Dedifferentiated amniotic fluid mesenchymal stem cell (primary cell): ENCODE measurements around the gene CBFA2T2.
"Not testable (repeated sequence)": the region's sequence is repeated elsewhere in the genome, so short reads cannot be mapped to it uniquely, and the experiment has no call there.

Experiments used
- DNase-seq: peaks from one replicate; pipeline ENCODE4 v3.0.0-alpha.2; 2016; ENCODE audit errors: extremely low spot score

CBFA2T2 gene

GRCh38 chr20:33490023-33490933, at the start of gene CBFA2T2:
CBFA2T2 (plus strand) TSS chr20:33490096; CDS start chr20:33490268, 172 bp downstream.
- peak; percentile 26 for DNase-seq

GRCh38 chr20:33440562-33440961, 49.3 kb upstream of the CBFA2T2 start:
- not testable (repeated sequence) for DNase-seq

DNA sequence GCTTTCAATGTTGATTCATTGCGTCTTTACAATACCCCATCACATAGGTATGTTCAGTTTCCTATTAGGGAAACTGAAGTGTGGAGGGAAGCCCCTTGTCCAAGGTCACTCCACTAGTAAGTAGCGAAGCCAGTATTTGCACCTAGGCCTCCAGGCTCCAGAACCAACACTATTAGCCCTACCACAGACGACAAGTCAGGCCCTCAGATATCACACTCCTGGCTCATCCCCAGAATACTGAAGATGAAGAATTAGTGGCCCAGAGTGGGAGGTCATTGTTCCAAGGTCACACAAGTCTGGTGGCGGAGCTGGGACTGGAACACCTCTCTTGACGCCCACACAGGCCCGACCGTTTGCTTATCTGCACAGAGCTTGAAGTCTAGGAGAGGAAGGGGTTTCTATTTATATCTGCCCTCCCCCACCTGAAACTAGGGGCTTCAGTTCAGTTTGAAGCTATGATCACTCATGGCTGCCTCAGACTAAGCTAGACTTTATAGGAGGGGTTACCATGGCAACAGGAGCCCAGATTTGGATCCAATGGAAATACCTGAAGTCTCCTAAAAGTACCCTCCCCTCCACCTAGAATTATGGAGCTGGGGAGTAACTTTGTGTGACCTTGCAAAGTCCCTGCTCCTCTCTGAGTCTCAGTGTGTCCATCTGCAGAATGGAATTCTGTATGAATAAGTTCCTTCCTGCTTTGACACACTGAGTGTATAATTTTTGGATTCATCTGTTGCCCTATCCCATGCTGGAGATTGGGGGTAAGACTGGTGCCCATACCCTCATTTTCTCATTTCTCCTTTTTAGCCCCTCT, 48.5 kb upstream of the CBFA2T2 start:
- no peak for DNase-seq

DNA sequence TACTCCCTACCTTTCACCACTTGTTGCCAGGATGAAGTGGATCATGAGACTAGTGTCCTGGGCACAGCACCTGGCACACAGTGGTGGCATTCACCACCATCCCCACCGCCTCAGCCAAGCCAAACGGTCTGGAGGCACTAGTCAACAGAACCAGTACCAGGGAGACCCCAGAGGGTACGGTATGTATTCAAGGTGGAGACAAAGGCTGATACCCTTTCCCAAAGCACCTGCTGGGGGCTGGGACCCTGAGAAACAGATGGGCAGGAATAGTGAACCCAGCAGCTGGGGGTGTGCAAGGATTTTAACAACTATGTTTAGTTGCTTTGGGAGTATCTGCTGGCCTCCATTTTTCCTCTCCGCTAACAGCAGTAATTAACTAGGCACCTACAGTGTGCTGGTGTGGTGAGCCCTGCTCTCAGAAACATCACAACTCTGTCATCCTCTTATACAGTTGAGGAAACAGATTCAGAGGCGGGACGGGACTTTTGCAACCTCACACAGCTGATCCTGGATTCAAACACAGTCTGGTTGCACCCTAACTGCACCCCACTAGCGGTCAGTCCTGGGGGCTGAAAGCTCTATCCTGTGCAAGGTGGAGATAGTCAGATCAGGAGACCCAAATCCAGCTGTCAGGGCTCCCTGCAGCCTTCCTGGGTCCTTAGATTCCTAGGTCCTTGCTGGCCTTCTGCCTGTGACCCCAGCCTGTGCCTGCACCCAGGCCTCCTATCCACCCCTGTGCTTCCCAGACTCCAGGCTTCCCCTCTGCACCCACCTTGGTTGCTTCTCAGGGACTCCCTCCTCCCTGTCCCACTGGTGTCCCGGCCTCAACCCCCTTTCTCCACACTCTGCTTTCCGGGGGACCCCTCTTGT, 47.5 kb upstream of the CBFA2T2 start:
- no peak for DNase-seq

- DNase-seq = no peak
Measured at GRCh38 chr20:33443006-33443511, 46.8 kb upstream of the CBFA2T2 start.

DNA sequence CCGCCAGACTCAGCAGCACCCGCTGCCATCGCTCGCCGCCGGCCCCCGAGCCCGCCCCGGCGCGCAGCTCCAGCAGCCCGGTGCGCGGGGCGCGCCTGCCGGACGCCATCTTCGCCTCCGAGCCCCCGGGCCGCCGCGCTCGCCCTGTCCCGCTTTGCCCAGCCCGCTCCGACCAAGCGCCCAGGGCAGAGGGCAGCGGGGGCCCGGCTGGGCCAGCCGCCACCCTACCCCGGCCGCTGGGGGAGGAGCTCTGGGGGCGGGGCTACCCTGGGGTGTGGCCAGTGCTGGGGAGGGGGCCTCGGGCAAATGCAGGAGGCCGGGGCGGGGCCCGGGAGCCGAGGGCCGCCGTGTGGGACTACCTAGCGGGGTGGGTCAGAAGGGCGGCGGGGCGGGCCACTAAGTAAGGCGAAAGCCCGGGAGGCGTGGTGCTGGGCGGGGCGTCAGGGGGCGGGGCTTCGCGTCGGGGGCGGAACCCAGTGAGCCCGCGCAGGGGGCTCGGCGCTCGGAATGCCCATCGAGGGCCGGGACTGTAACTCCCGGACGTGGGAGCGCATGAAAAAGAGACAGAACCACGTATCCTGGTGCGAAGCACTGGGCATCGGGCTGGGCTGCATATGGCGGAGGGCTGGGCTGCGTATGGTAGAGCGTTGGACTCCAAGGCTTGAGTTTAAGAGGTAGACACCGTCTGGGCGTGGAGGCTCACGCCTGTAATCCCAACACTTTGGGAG, 46.2 kb upstream of the CBFA2T2 start, which contains the start of gene SNTA1:
Gene SNTA1, minus strand, starts transcription at position 252 of the 728 bp plus-strand sequence. Its CDS starts 143 bp downstream, at position 109.
- peak; percentile 19 for DNase-seq

DNA sequence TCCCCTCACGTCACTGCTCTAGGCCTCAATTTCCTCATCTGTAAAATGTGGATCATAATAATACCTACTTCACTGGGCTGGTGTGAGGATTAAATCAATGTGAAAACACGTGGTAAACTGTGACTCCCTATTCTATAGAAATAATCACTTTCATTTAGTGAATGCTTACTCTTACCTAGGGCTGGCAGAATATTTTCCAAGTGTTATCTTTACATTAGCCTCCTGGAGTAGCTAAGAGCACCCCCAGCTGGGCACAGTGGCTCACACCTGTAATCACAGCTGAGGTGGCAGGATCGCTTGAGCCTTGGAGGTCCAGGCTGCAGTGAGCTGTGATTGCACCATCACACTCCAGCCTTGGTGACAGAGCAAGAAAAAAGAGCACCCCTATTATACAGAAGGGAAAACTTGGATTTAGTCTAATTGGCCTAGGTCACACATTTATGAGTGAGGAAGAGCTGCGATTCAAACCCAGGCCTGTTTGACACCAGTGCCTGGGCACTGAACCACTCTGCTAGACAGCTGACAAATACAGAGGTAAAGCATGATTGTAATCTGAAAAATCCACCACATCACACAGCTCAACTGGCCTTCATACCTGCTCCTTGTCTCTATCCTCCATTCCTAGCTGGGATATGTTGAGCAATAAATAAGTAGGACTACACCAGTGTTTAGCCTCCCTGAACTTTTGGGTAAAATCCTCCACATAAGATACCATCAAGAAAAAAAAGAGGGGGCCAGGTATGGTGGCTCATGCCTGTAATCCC, 44.9 kb upstream of the CBFA2T2 start:
- no peak for DNase-seq

GRCh38 chr20:33445881-33446625, 43.8 kb upstream of the CBFA2T2 start:
- no peak for DNase-seq

DNA sequence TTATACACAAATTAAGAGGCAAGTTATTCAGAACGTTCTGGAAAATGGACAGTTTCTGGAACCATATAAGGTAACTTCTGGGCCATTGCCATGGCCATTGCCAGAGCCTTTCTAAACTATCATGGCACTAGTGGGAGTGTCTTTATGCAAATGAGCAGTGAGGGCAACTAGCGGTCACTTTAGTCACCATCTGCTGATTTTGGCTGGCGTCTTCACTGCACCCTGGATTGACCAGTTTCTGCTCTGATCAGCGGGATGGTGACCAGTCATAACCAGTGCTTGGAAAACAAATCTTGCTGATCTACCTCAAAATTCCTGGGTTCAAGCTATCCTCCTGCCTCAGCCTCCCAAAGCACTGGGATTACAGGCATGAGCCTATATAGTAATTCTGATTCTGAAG, 39.0 kb upstream of the CBFA2T2 start:
- DNase-seq = no peak

DNA sequence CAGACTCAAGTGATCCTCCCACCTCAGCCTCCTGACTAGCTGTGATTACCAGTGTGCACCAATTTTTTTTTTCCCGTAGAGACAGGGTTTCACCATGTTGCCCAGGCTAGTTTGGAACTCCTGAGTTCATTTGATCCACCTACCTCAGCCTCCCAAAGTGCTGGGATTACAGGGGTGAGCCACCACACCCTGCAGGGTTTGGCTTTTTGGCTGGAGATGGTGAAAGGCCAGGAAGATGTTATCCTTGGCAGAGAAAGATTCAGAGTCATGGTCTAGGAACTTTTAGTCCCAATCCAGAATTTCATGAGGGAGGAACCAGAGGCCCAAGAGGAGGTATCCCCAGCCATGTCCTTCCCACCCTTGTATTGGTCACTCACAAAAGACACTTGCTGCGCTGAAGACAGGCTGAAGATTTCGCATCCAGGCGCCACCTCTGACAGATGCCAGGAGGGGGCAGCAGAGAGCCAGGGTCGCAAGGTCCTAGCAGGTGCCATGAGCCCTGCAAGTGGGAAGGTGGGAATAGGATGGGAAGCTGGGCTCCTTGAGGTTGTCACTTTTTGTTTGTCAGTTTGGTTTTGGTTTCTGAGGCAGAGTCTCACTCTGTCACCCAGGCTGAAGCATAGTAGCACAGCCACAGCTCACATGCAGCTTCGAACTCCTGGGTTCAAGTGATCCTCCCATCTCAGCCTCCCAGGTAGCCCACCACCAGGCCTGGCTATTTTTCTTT, 32.8 kb upstream of the CBFA2T2 start:
- DNase-seq = peak; percentile 63

DNA sequence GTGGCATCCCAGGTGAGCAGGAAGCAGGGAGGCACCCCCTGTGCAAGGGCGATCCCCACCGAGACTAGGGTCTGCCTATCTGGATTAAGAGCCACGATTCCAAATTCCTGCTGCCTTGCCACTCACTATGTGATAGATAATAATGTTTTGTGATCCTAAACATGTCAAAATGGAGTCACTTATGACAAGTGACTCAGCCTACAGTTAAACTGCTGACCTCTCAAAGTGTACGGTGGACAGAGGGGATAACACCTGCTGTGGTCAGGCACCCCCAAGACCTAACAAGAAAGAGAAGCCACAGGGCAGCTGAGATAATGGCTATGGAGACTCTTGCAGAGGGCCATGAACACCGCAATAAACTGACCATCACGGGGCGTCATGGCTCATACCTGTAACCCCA, 30.3 kb upstream of the CBFA2T2 start:
- no peak for DNase-seq

DNA sequence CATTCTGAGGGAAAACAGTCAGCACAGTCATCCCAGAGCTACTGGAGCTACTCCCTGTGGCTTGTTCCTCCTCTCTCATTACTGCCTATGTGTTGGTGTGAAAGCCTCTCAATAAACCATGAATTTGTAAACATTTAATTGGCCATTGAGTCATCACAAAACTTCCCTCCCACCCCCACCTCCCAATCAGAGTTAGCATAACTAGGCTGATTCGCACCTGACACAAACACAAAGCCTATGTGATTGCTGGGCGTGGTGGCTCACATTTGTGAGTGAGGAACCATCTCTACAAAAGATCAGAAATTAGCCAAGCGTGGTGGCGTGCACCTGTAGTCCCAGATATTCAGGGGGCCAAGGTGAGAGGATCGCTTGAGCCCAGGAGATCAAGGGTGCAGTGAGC, 29.2 kb upstream of the CBFA2T2 start:
- no peak for DNase-seq

- no peak for DNase-seq
Measured at GRCh38 chr20:33463332-33464101, 26.4 kb upstream of the CBFA2T2 start.

- not testable (repeated sequence) for DNase-seq
Measured at GRCh38 chr20:33464759-33465158, 25.1 kb upstream of the CBFA2T2 start.

GRCh38 chr20:33465481-33466302, 24.2 kb upstream of the CBFA2T2 start:
- DNase-seq = no peak

- no peak for DNase-seq
Measured at GRCh38 chr20:33466303-33466646, 23.6 kb upstream of the CBFA2T2 start.

DNA sequence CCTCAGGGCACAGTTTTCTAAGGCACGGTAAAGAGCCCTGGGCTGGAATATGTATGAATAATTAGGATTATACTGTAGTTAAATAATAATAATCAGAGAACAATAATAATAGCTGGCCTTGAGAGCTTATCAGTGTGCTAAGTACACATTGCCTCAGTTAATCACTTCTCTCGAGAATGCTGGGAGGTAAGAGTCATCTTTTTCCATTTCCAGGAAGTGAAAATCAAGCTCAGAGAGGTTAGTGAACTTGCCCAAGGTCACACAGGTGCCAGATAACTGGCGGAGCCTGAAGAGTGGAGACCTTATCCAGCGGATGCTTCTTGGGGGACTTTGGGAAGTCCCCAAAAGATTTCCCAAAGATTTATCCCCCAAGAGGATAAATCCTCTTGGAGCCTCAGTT, 19.4 kb upstream of the CBFA2T2 start:
- no peak for DNase-seq
